CD1c-positive myeloid dendritic cell (primary cell): ENCODE measurements around the gene NTPCR.
"Not testable (repeated sequence)": the region's sequence is repeated elsewhere in the genome, so short reads cannot be mapped to it uniquely, and the experiment has no call there.

Experiments used
- DNase-seq: peaks from one replicate; pipeline ENCODE4 v3.0.0-alpha.2; 2016; ENCODE audit errors: extremely low spot score

Gene NTPCR

GRCh38 chr1:232950197-232951176, at the start of gene NTPCR:
Gene NTPCR, plus strand, starts transcription at chr1:232950611. Its CDS starts 100 bp downstream, at chr1:232950711.
- DNase-seq, result peak; percentile 96

GRCh38 chr1:232900818-232901217, 49.6 kb upstream of the NTPCR start:
- DNase-seq, result no peak

- DNase-seq, result no peak
These were observed 49.2 kb upstream of the NTPCR start for GRCh38 chr1:232901255-232901654.

GRCh38 chr1:232902774-232903350, 47.5 kb upstream of the NTPCR start:
- DNase-seq, result no peak

- DNase-seq, result no peak
These were observed 46.3 kb upstream of the NTPCR start for GRCh38 chr1:232904131-232904530.

GRCh38 chr1:232904566-232904965, 45.8 kb upstream of the NTPCR start:
- DNase-seq, result no peak

- peak; percentile 47 for DNase-seq
These were observed 44.9 kb upstream of the NTPCR start for GRCh38 chr1:232905331-232906034.

- DNase-seq, result no peak
These were observed 44.0 kb upstream of the NTPCR start for GRCh38 chr1:232906441-232906840.

GRCh38 chr1:232908831-232909230, 41.6 kb upstream of the NTPCR start:
- DNase-seq, result no peak

GRCh38 chr1:232909752-232910151, 40.7 kb upstream of the NTPCR start:
- no peak for DNase-seq

- DNase-seq, result no peak
These were observed 39.3 kb upstream of the NTPCR start for GRCh38 chr1:232911027-232911599.

- DNase-seq, result no peak
These were observed 37.4 kb upstream of the NTPCR start for GRCh38 chr1:232912845-232913580.

- not testable (repeated sequence) for DNase-seq
These were observed 36.1 kb upstream of the NTPCR start for GRCh38 chr1:232914271-232914670.

- no peak for DNase-seq
These were observed 35.2 kb upstream of the NTPCR start for GRCh38 chr1:232915212-232915611.

GRCh38 chr1:232917053-232917452, 33.4 kb upstream of the NTPCR start:
- no peak for DNase-seq

GRCh38 chr1:232921381-232921780, 29.0 kb upstream of the NTPCR start:
- no peak for DNase-seq

- DNase-seq, result no peak
These were observed 27.9 kb upstream of the NTPCR start for GRCh38 chr1:232922485-232922884.

GRCh38 chr1:232923739-232924386, 26.5 kb upstream of the NTPCR start:
- peak; percentile 3 for DNase-seq

GRCh38 chr1:232924874-232925273, 25.5 kb upstream of the NTPCR start:
- DNase-seq, result no peak

GRCh38 chr1:232925421-232926220, 24.8 kb upstream of the NTPCR start:
- no peak for DNase-seq
